GM08714 (cell line): ENCODE results near the gene MTA3.

Experiments
- H3K4me3 ChIP-seq: fragments of 200-500 bp; sonication (Bioruptor generic); 2 replicates; pipeline ENCODE4 v1.5.1; 2014; ENCODE audit warnings: mild to moderate bottlenecking, low read length, inconsistent platforms
- ZNF274 ChIP-seq: IDR thresholded peaks from 2 replicates; pipeline ENCODE4 v1.6.1; 2012; ENCODE audit warnings: mild to moderate bottlenecking, low read depth, low read length

MTA3 gene

DNA sequence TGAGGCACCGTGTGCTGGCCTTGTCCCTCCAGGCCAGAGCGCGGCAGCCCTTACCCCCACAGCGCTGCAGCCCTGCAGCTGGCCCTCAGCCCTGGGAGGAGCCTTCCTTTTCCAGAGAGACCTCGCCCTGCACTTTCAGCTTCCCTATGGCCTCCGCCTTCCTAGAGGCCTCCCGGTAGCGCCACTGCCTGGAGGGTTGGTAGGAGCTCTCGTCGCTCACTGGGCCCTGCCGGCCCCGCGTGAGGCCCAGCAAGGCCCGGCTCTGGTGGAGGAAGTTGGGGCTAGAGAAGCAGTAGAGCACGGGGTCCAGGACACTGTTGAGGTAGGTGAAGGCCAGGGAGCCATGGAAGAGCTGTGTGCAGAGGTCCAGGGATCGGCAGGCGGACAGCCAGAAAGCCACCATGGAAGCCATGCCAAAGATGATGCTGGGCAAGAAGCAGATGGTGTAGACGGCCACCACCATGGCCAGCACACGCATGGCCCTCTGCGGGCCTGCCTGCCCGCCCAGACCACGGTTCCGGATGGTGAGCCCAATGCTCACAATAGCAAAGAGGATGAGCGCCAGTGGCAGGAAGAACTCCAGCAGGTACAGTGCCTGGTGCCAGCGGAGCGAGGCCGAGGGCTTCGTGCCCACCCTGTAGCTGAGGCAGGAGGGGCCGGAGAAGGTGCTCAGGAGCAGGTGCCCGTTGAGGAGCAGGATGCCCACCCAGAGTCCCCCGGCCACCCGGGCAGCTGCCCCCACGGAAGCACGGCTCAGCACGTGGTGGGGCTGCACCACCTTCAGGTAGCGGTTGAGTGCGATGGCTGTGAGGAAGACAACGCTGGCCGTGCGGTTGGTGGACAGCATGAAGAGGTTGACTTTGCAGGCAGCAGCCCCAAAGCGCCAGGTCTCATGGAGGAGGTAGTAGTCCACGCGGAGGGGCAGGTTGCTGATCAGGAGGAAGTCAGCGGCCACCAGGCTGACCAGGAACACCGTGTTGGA is 194.7 kb downstream of the MTA3 start:
- no peak overlapping the region for H3K4me3 ChIP-seq
- TF ChIP-seq ZNF274 = no peak

DNA sequence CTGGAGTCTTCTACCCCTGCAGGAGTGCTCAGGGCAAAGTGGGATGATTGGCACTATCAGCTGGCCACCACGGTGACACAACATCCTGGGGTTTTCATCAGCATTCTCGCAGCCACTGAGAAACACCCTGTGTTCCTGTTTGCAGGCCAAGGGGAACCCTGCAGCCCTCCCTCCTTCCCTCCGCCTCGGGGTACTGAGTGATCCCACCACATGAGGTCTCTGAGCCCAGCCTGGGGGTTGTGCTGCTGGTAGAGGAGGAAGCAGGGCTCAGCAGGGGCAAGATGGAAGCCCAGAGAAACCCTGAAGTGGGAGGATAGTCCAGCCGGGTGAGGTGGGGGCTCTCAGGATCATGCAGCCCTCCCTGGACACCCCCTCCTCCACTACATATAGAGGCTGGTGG is 195.7 kb downstream of the MTA3 start, which contains the start of gene OXER1:
Gene OXER1 (minus strand): TSS at position 40 of the 400 bp plus-strand sequence. CDS start 73 bp downstream, outside the sequence.
- H3K4me3 ChIP-seq = no peak within 1 kb of the TSS
- TF ChIP-seq ZNF274 = no peak

DNA sequence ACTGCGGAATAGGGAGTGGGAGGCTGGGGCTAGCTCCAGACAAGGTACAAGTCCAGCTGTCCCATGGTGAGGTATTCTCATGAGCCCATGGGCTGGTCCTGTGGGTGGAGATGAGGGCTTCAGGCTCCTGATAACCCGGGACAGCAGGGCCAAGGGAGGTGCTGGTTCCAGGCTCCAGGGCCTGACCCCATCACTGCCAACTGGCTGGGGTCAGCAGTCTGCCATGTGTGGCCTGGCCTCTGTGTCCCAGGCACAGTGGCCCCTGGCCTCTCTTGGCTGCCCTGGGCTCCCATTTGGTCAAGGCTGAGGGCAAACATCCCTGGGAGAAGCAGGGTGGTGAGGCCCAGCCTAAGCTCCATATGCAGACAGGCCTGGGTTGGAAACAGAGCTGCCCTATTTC is 196.5 kb downstream of the MTA3 start:
- H3K4me3 ChIP-seq = no peak overlapping the region
- no peak for TF ChIP-seq ZNF274

DNA sequence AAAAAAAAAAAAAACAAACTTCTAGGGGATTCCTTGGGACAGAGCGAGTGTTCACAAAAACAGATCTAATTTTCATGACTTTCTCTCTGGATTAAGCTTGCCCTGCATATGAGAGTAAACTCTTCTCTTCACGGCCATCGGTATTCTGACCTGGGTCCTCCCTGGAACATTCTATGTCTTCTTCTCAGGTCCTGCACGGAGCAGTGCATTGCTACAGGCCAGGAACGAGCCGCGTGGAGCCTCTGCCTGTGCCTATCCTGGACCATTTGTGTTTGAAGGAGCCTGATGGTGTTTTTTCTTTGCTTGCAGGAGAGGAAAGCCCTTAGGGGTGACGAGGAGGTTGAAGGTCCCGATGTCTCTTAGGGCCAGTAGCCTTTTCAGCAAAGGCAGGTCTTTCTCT is 197.3 kb downstream of the MTA3 start:
- H3K4me3 ChIP-seq = no peak overlapping the region
- no peak for TF ChIP-seq ZNF274

DNA sequence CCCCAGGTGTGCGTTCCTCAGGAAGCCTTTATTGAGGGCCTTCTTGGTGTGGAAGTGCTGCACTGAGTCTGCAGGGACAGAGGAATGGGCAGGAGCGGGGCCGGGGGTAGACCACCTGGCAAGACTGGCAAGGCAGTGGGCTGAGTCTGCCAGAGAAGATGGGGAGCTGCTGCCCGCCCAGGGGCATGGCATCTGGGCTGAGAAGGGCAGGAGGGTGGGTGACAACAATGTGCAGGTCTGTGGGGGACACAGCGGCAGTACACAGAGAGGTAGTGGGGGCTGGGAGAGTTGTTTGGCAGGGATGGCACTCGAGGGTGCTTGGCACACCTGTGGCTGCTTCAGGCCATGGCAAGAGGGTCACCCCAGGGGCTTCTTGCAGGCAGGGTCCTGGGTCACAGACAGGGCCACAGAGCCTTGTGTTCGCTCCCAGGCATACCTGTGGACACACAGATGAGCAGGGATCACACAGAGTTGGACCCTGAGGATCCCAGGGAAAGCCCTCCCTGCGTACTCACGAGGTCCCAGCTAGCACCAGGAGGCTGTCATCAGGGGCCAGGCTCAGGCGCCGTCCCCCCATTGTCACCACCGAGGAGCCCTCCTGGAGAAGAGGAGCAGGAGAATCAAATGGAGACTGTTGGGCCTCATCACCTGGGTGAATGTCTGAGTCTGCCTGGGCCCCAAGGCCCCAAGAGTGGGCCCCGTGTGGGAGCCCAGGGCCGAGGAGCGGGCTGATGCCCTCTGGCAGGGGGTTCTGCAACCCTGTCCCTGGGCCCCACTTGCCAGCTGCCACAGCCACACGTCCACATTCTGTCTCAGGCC is 198.9 kb downstream of the MTA3 start:
- no peak overlapping the region for H3K4me3 ChIP-seq
- no peak for TF ChIP-seq ZNF274

DNA sequence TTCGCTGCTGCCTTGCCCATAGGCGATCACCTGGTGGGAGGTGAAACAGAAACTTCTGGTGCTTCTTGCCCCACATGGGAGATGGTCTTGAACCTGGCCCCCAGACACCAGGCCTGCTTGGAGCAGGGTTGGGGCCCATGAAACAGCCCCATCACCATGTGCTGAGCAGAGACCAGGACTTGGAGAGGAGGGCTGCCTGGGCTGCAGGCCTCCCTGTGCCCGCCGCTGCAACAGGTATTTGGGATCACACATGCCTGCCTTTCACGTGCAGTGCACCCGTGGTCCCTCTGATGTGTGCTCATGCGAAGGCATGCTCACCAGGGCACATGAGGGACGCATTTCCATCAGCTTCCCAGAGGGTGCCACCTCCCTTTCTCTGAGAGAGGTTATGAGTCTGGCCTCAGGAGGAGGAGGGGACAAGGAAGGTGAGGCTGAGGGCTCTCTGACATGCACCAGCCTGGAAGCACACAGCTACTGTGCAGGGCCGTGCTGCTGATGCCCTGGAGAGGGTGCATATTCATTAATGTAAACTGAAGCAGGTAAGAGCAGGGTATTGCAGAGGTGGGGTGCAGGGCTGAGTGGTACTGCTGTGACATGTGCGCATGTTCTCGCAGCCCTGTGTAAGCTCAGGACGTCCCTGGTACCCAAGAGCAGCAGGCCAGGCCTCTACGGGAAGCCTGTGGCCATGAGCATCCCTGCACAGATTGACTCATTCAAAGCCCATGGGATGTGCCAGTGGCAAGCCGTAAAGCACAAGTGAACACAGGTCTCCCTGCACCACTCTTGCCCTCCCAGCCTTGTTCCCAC is 199.7 kb downstream of the MTA3 start:
- no peak overlapping the region for H3K4me3 ChIP-seq
- no peak for TF ChIP-seq ZNF274

DNA sequence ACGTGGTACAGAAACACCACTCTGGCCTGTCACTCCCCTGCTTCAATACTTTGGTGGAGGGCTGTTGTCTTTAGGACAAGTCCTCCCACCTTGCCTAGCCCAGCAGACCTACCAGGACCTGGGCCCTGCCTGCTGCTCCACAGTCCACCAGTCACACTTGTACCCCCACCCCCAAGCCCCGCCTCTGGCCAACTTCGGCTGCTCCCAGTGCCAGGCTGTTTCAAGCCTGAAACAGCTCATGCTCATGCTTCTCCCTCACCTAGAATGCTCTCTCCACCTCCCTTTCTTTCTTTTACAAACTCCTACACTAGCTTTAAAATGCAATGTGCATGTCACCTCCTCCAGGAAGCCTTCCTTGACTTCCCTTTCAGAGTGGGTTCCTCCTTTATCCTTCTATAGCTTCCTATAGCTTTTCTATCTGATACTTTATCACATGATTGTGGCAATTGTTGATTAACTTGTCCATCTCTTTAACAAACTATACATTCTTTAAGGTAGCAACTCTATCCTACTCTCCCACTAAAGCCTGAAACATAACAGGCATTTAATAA is 200.3 kb downstream of the MTA3 start:
- no peak for TF ChIP-seq ZNF274
- H3K4me3 ChIP-seq = no peak overlapping the region

DNA sequence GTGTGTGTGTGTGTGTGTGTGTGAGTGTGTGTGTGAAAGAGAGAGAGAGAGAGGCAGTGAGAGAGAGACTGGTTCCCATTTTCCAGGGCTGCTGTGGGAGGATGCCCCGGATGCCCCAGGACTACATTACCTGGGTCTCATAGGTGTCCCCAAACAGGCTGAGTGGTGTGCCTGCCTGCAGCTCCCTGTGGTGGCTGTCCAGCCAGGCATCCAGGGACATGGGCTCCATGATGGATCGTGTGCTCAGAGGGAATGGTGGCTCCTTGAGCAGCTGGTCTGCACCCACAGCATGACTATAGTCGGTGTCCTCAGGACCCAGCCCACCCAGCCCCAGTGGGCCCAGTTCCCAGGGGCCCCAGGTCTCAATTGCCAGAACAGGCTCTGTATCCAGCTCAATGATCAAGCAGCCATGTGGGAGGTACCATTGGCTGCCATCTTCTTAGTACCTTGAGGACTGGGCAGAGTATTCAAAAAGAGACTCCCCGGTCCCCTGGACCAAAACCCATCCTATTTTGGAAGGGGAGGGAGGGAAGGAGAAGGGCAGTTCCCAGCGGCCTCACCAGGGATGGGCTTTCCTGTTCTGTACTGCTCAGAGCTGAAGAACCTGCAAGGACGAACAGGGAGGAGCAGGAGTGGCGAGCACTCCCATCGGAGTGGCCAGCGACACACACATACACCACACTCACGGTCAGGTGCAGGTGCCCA is 201.3 kb downstream of the MTA3 start:
- no peak for TF ChIP-seq ZNF274
- no peak overlapping the region for H3K4me3 ChIP-seq

DNA sequence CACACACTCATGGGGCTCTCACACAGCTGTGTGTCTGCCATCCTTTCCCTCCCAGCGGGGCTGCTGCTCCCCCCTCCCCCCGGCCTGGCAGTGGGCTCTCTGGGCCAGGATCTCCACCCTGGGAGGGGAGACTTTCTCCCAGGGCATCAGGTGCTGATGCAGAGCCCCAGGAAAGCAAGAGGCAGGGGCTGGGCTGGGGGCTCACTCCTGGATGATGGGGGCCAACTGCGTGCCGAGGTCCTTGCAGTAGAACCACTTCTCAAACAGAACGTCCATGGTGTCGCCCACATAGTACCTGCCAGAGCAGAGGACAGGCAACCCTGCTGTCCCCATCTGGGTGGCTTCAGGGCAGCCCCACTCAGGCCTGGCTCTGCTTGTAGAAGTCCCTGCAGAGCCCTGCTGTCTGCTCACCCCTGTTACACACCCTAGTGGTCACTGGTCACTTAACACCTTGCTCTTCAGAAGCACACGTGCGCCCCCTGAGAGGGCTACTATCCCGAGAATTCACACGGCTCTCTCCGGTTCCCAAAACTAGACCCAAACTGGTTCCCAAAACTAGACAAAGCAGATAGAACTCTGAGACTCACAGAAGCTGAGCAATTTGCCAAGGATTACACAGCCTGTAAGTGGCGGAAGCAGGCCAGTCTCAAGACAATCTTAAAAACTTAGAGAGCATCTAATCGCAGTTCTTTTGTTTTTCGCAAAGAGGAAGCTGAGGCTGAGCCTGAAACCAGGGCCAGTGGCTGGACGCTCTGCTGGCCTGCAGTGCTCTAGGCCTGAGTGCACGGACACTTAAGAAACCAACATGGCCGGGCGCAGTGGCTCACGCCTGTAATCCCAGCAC is 202.1 kb downstream of the MTA3 start:
- no peak overlapping the region for H3K4me3 ChIP-seq
- TF ChIP-seq ZNF274 = no peak

DNA sequence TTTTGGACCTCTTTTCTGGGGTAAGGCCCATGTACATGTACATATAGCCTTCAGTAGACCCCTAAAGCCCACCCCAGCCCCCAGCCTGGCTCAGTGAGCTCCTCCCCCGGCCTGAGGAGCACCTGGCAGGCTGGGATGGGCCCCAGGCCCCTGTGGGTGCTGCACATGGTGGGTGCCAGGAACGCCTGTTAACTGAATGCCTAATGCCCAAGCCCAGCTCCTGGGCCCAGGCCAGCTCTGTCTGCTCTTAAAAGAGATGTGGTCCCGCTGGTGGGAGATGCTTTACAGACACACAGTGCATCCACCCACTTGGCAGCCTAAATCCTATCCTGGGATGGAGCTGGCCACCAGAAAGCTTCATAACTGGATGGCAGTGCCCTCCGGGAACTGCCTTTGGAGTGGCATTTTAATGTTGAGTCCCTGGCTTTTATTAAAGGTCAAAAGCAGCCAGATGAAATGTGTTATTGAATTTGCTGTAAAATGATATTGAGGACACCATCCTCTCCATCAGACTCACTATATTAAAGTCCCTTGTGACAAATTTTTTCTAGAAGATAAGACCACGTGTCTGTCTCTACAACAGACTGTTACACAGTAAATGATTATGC is 203.2 kb downstream of the MTA3 start:
- H3K4me3 ChIP-seq = no peak overlapping the region
- TF ChIP-seq ZNF274 = no peak

DNA sequence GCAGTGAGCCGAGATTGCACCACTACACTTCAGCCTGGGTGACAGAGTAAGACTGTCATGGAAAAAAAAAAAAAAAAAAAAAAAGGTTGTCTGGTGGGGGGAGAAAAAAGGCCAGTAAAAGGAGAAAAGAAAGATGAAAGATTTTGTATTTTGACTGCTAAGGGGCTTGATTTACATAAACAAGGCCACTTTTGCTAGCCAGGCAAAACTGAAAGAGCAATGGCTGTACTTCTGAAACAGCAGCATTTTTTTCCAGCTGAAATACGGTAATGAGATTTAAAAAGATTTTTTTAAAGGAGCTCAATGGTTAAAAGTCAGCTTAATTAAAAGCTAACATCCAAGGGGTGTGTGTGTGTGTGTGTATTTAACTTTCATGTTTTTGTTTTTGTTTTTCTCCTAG is 206.8 kb downstream of the MTA3 start:
- TF ChIP-seq ZNF274 = no peak
- H3K4me3 ChIP-seq = no peak overlapping the region

DNA sequence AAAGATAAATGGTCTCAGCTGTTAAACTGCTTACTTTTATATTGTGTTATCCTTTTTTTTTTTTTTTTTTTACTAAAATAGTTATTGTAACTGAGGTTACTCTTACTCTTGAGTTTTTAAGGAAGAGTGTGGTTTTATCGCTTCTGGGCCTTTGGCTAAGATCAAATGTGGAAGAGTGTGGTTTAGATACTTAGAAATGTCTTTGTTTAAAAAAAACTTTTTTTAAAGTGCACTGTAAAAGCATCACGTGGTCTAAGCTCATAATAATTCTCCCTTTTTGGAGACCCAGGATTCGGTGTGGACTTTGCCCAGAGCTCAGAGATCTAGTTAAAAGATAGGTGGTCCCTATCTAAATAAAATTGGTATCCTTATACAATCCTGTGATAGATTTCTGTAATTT is 207.4 kb downstream of the MTA3 start:
- no peak overlapping the region for H3K4me3 ChIP-seq
- no peak for TF ChIP-seq ZNF274
